A673 (cell line): ENCODE results near the gene CCDC15. TPM values are rescaled to one million over a fixed set of nuclear protein-coding genes. Genes with fewer than 3 reads are reported as not detected.

ENCODE experiments used
- BruUV-seq: library from RNA; stranded (reverse); fragments of 400-500 nt; replicated peaks from 2 replicates; lab custom pipeline; 2021; lab: Mats Ljungman, UMichigan
- CTCF ChIA-PET: fragments of 300-600 bp; sonication (Branson Sonifier 250); formaldehyde crosslinking; loops from one replicate; lab custom pipeline; 2022; ENCODE audit warnings: antibody characterized with exemption; lab: Charles Lee
- POLR2A ChIA-PET: fragments of 300-600 bp; sonication (Branson Sonifier 250); formaldehyde crosslinking; loops from one replicate; lab custom pipeline; 2022; ENCODE audit warnings: antibody characterized with exemption; ENCODE audit not compliant: low non-redundant PET; lab: Charles Lee
- DNase-seq: peaks from one replicate; pipeline ENCODE4 v3.0.0-alpha.2; 2015; ENCODE audit warnings: low spot score
- H3K27ac ChIP-seq: fragments of 200-600 bp; sonication (generic); 2 replicates; pipeline ENCODE4 v1.5.1; 2016; ENCODE audit warnings: mixed run types, low read depth, mild to moderate bottlenecking, mixed read lengths, antibody characterized with exemption, low read length; ENCODE audit not compliant: poor library complexity, severe bottlenecking
- H3K27me3 ChIP-seq: fragments of 200-600 bp; sonication (generic); replicated peaks from 2 replicates; pipeline ENCODE4 v1.6.1; 2017; ENCODE audit warnings: mixed run types, low read depth, mild to moderate bottlenecking, mixed read lengths, antibody characterized with exemption, low read length; ENCODE audit not compliant: insufficient read depth, poor library complexity
- H3K36me3 ChIP-seq: fragments of 200-600 bp; sonication (generic); 2 replicates; pipeline ENCODE4 v1.6.1; 2016; ENCODE audit warnings: mixed run types, mild to moderate bottlenecking, mixed read lengths, antibody characterized with exemption, low read length; ENCODE audit not compliant: insufficient read depth, poor library complexity, severe bottlenecking
- H3K4me1 ChIP-seq: fragments of 200-600 bp; sonication (generic); 2 replicates; pipeline ENCODE4 v1.6.1; 2017; ENCODE audit warnings: mixed run types, mild to moderate bottlenecking, mixed read lengths, antibody characterized with exemption, low read length; ENCODE audit not compliant: insufficient read depth, poor library complexity, severe bottlenecking
- H3K4me3 ChIP-seq: fragments of 200-600 bp; sonication (generic); 2 replicates; pipeline ENCODE4 v1.5.1; 2016; ENCODE audit warnings: low read depth, mixed run types, mild to moderate bottlenecking, mixed read lengths, low read length; ENCODE audit not compliant: poor library complexity, severe bottlenecking
- H3K9me3 ChIP-seq: fragments of 200-600 bp; sonication (generic); 2 replicates; pipeline ENCODE4 v1.6.1; 2016; ENCODE audit warnings: mixed run types, low read depth, mild to moderate bottlenecking, mixed read lengths, antibody characterized with exemption, low read length; ENCODE audit not compliant: poor library complexity, severe bottlenecking
- CTCF ChIP-seq: fragments of 300-800, 200-600 bp; sonication (generic); conservative IDR thresholded peaks from 2 replicates; pipeline ENCODE4 v1.5.1; 2017; ENCODE audit warnings: low read depth, mild to moderate bottlenecking, antibody characterized with exemption, low read length, moderate library complexity, mixed read lengths
- EZH2 ChIP-seq: fragments of 200-600 bp; sonication (generic); IDR thresholded peaks from 2 replicates; pipeline ENCODE4 v1.6.1; 2017; ENCODE audit warnings: borderline replicate concordance, low read depth, mild to moderate bottlenecking, mixed read lengths, antibody characterized with exemption, low read length; ENCODE audit not compliant: poor library complexity, severe bottlenecking
- intact Hi-C: fragments of 100-400 bp; cut with micrococcal nuclease; formaldehyde crosslinking; loops from one replicate; pipeline ENCODE4 v1.10.0; 2022; ENCODE audit not compliant: unreplicated experiment
- total RNA-seq: library from RNA; stranded (reverse); gene quantifications from 2 replicates; pipeline ENCODE4 v1.2.3, GENCODE V29; 2021

Gene CCDC15
- total RNA-seq, 1 experiment from 2014 or later = 5.4 TPM

DNA sequence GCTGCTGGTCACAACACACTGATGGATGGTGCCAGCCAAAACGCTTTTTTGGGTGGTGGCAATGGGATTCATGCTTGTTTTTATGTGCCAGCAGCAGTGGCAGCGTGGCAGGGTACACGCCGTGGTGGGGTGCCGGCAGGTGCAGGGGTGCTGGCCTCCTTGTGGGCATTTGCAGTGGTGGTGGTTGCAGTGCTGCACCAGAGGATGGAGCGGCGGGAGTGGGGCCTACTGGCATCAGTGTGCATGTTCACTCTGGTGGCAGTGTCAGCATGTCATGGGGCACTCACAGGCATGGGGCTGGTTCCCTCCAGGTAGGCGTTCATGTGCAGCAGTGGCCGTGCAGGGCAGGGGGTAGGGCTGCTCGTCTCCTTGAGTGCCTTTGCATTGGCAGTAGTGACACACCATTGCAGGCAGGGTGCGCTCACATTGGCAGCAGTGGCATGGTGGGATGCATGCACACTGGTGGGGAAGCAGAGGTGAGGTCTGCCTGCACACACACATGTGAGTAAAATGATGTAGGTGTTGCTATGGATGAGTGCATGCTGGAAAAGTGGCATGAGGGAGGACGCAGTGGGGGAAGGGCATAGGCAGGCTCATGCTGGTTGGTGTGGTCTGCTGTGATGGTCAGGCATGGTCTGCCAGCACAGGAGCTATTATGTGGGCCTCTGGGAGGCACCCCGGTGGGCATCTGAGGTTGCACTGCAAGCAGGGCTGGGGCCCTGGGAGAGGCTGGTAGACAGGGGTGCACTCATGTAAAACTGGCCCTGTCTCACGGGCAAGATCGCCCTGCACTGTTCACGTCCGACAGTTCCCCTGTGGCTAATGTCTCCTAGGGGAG lies 29.9 kb downstream of the CCDC15 start:
- Histone ChIP-seq H3K9me3 (no peaks in the 10 kb centered on the region), H3K4me1 (no peaks in the 10 kb centered on the region), H3K36me3 (no peaks in the 10 kb centered on the region), H3K27me3 (no peaks in the 10 kb centered on the region), H3K27ac (no peak overlapping the region), H3K4me3 (no peak overlapping the region)
- DNase-seq = no peak
- intact Hi-C loops = no loop called here
- TF ChIP-seq CTCF (no peak), EZH2 (no peak)
- ChIA-PET POLR2A (no interaction called here), CTCF (no interaction called here)
- no TSS peak for BruUV-seq

DNA sequence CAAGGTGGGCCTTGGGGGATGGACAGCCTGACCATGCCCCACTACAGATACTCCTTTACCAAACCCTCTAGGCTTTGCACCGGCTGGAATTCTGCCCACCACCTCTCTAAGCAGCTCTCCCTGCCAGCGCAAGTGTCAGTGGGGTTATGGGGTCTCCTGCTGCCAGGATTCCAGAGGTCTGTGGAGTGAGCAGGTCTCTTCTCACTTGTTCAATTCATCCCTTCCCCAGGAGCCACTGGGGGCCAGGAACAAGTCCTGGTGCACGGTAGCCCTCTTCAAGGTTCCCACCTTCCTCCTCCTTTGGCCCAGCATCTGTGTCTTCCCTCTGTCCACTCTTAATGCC lies 30.5 kb downstream of the CCDC15 start:
- Histone ChIP-seq H3K27me3 (no peaks in the 10 kb centered on the region), H3K4me1 (no peaks in the 10 kb centered on the region), H3K9me3 (no peaks in the 10 kb centered on the region), H3K36me3 (no peaks in the 10 kb centered on the region), H3K27ac (no peak overlapping the region), H3K4me3 (no peak overlapping the region)
- TF ChIP-seq CTCF (no peak), EZH2 (no peak)
- no peak for DNase-seq
- ChIA-PET POLR2A (no interaction called here), CTCF (no interaction called here)
- BruUV-seq = no TSS peak
- intact Hi-C loops = no loop called here

DNA sequence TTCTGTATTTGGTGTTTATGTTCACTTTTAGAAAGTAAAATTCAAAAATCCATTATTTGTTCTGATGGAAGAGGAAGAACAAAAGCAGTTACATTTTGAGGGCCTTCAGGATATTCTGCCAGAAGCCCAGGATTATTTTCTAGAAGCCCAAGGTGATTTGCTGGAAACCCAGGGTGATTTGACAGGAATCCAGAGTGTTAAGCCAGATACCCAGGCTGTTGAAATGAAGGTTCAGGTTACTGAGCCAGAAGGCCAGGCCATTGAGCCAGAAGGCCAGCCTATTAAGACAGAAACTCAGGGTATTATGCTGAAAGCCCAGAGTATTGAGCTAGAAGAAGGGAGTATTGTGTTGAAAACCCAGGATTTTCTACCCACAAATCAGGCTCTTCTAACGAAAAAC lies 33.1 kb downstream of the CCDC15 start:
- Histone ChIP-seq H3K27ac (no peak overlapping the region), H3K9me3 (no peaks in the 10 kb centered on the region), H3K27me3 (no peaks in the 10 kb centered on the region), H3K4me1 (no peaks in the 10 kb centered on the region), H3K36me3 (no peaks in the 10 kb centered on the region), H3K4me3 (no peak overlapping the region)
- ChIA-PET POLR2A (no interaction called here), CTCF (no interaction called here)
- no peak for DNase-seq
- BruUV-seq = no TSS peak
- intact Hi-C loops = no loop called here
- no peak for TF ChIP-seq EZH2
- TF ChIP-seq CTCF = no peak
